HCT116 (cell line): ENCODE results near the gene ADCY2. TPM values are rescaled to one million over a fixed set of nuclear protein-coding genes. Genes with fewer than 3 reads are reported as not detected.
A peak's percentile ranks its signal among the peaks of the same experiment; 100 is the strongest.

Experiments
- ATAC-seq: fragments of 200-7000 bp; cut with Tn5 transposase; 2 replicates; pipeline ENCODE4 v1.9.1; 2020; ENCODE audit warnings: mild to moderate bottlenecking, moderate library complexity
- BruUV-seq: library from RNA; stranded (reverse); fragments of 400-500 nt; replicated peaks from 2 replicates; lab custom pipeline; 2021; lab: Mats Ljungman, UMichigan
- CTCF ChIA-PET: fragments of 300-600 bp; sonication (Branson Sonifier 250); formaldehyde crosslinking; loops from one replicate; lab custom pipeline; 2021; ENCODE audit warnings: antibody characterized with exemption; lab: Charles Lee
- POLR2A ChIA-PET: fragments of 300-600, 350-600 bp; sonication (Branson Sonifier 250); formaldehyde crosslinking; loops from one replicate; lab custom pipeline; 2021; ENCODE audit warnings: antibody characterized with exemption; lab: Charles Lee
- RAD21 ChIA-PET, 2 experiments: fragments of 300-600 bp; sonication (Branson Sonifier 250); formaldehyde crosslinking; loops; one replicate each; lab custom pipeline; 2023; ENCODE audit warnings: low total read pairs in 2 of 2; ENCODE audit not compliant: uncharacterized antibody in 2 of 2, unreplicated experiment in 2 of 2, low non-redundant PET in 1 of 2; lab: Charles Lee
- DNase-seq: peaks from one replicate; pipeline ENCODE4 v3.0.0-alpha.2; 2010; ENCODE audit warnings: low read depth, low spot score
- H2AFZ ChIP-seq: fragments of 200-600 bp; shearing (Covaris generic), sonication (generic); 2 replicates; pipeline ENCODE4 v1.6.1; 2017; ENCODE audit warnings: low read depth, mixed run types, mixed read lengths, antibody characterized with exemption, low read length; ENCODE audit not compliant: poor library complexity, severe bottlenecking
- H3K27ac ChIP-seq: 2 replicates; pipeline ENCODE4 v1.5.1; 2012; ENCODE audit warnings: low read depth, low read length
- H3K27me3 ChIP-seq: fragments of 200-600 bp; sonication (generic); 2 replicates; pipeline ENCODE4 v1.6.1; 2016; ENCODE audit warnings: mixed run types, low read length, mixed read lengths; ENCODE audit not compliant: insufficient read depth
- H3K36me3 ChIP-seq, 2 experiments: fragments of 200-500 bp in 1 of 2; fragments of 200-600 bp in 1 of 2; sonication (Bioruptor generic) in 1 of 2; sonication (generic) in 1 of 2; 2 replicates each; pipeline versions ENCODE4 v1.5.1 to v1.6.1; 2014 to 2016; ENCODE audit warnings: low read length in 2 of 2, inconsistent platforms in 1 of 2, mixed read lengths in 1 of 2, mixed run types in 1 of 2; ENCODE audit not compliant: insufficient read depth in 2 of 2, control insufficient read depth in 1 of 2
- H3K4me1 ChIP-seq, 2 experiments: fragments of 200-600 bp in 1 of 2; sonication (generic) in 1 of 2; 2 replicates each; pipeline versions ENCODE4 v1.5.1 to v1.6.1; 2012 to 2017; ENCODE audit warnings: low read length in 2 of 2, inconsistent platforms in 1 of 2, mild to moderate bottlenecking in 1 of 2, mixed read lengths in 1 of 2, mixed run types in 1 of 2, moderate library complexity in 1 of 2; ENCODE audit not compliant: insufficient read depth in 2 of 2, control insufficient read depth in 1 of 2
- H3K4me2 ChIP-seq: fragments of 200-600 bp; sonication (generic); 2 replicates; pipeline ENCODE4 v1.6.1; 2017; ENCODE audit warnings: mixed run types, low read length, mixed read lengths
- H3K4me3 ChIP-seq, 2 experiments: fragments of 200-600 bp in 1 of 2; sonication (generic) in 1 of 2; replicated peaks in 1 of 2; 2 replicates each; pipeline ENCODE4 v1.5.1; 2011 to 2016; ENCODE audit warnings: low read length in 2 of 2, control low read depth in 1 of 2, low read depth in 1 of 2, mild to moderate bottlenecking in 1 of 2, mixed read lengths in 1 of 2, mixed run types in 1 of 2
- H3K79me2 ChIP-seq: fragments of 200-600 bp; sonication (generic); 2 replicates; pipeline ENCODE4 v1.6.1; 2017; ENCODE audit warnings: mild to moderate bottlenecking, mixed run types, low read length, moderate library complexity, mixed read lengths; ENCODE audit not compliant: insufficient read depth
- H3K9ac ChIP-seq: fragments of 200-600 bp; sonication (generic); 2 replicates; pipeline ENCODE4 v1.6.1; 2016; ENCODE audit warnings: low read length, mixed read lengths
- H3K9me2 ChIP-seq: fragments of 200-600 bp; sonication (generic), shearing (Covaris generic); 2 replicates; pipeline ENCODE4 v1.6.1; 2017; ENCODE audit warnings: mixed run types, mild to moderate bottlenecking, moderate library complexity; ENCODE audit not compliant: insufficient read depth
- H3K9me3 ChIP-seq, 2 experiments: fragments of 200-500 bp in 1 of 2; fragments of 200-600 bp in 1 of 2; sonication (Bioruptor generic) in 1 of 2; sonication (generic) in 1 of 2; 2 replicates each; pipeline ENCODE4 v1.6.1; 2014 to 2017; ENCODE audit warnings: low read length in 2 of 2, mixed read lengths in 2 of 2, inconsistent platforms in 1 of 2, low read depth in 1 of 2, mild to moderate bottlenecking in 1 of 2, mixed run types in 1 of 2, moderate library complexity in 1 of 2; ENCODE audit not compliant: control insufficient read depth in 1 of 2, insufficient read depth in 1 of 2
- H4K20me1 ChIP-seq: fragments of 200-600 bp; sonication (generic), shearing (Covaris generic); 2 replicates; pipeline ENCODE4 v1.6.1; 2017; ENCODE audit warnings: mixed run types, mild to moderate bottlenecking, moderate library complexity; ENCODE audit not compliant: insufficient read depth
- CBX3 ChIP-seq: IDR thresholded peaks from 2 replicates; pipeline ENCODE4 v1.6.1; 2012; ENCODE audit warnings: low read depth
- EGR1 ChIP-seq: IDR thresholded peaks from 2 replicates; pipeline ENCODE4 v1.6.1; 2012; ENCODE audit warnings: low read depth
- ELF1 ChIP-seq: IDR thresholded peaks from 2 replicates; pipeline ENCODE4 v1.6.1; 2012; ENCODE audit warnings: low read depth, borderline replicate concordance
- EZH2 ChIP-seq: fragments of 200-600 bp; sonication (generic); IDR thresholded peaks from 2 replicates; pipeline ENCODE4 v1.6.1; 2017; ENCODE audit warnings: antibody characterized with exemption, mixed run types
- EZH2phosphoT487 ChIP-seq: fragments of 200-600 bp; IDR thresholded peaks from 2 replicates; pipeline ENCODE4 v1.6.1; 2018; ENCODE audit warnings: antibody characterized with exemption, borderline replicate concordance
- JUND ChIP-seq: IDR thresholded peaks from 2 replicates; pipeline ENCODE4 v1.6.1; 2012
- POLR2AphosphoS5 ChIP-seq: IDR thresholded peaks from 2 replicates; pipeline ENCODE4 v1.6.1; 2011; ENCODE audit warnings: mild to moderate bottlenecking, low read depth, low read length, moderate library complexity
- RAD21 ChIP-seq: IDR thresholded peaks from 2 replicates; pipeline ENCODE4 v1.6.1; 2012; ENCODE audit warnings: low read depth, mild to moderate bottlenecking
- SP1 ChIP-seq: IDR thresholded peaks from 2 replicates; pipeline ENCODE4 v1.6.1; 2012; ENCODE audit warnings: low read depth
- SRF ChIP-seq: IDR thresholded peaks from 2 replicates; pipeline ENCODE4 v1.6.1; 2012; ENCODE audit warnings: low read depth
- intact Hi-C: fragments of 100-400 bp; cut with micrococcal nuclease; formaldehyde crosslinking; loops from 2 replicates; pipeline ENCODE4 v1.10.0; 2022
- total RNA-seq: library from RNA; stranded (reverse); gene quantifications from one replicate; pipeline ENCODE4 v1.2.1, GENCODE V29; 2021; ENCODE audit not compliant: unreplicated experiment

ADCY2 gene
- total RNA-seq, 1 experiment from 2014 or later = 0.15 TPM

GRCh38 chr5:7815892-7816534 lies 420.1 kb downstream of the ADCY2 start (continued):
- TF ChIP-seq CBX3 = peak; percentile 32; the same call in 1 of the 2 replicates
- TF ChIP-seq POLR2AphosphoS5 = no peak
- TF ChIP-seq SP1 = no peak
- peak; percentile 75 for TF ChIP-seq RAD21

- Histone ChIP-seq H3K4me2 (peak overlapping the region; percentile 7; the same call in 1 of the 2 replicates), H3K27ac (no peak overlapping the region), H3K9me3 (no peaks in the 10 kb centered on the region), H3K4me3 (no peak overlapping the region)
- no TSS peak for BruUV-seq
- TF ChIP-seq EGR1 = no peak
- no peak for TF ChIP-seq EZH2
- no peak for TF ChIP-seq JUND
- no peak for TF ChIP-seq EZH2phosphoT487
- TF ChIP-seq, all 23 proteins: peak for 0
- DNase-seq (no peak), ATAC-seq (peak; percentile 35; the same call in 1 of the 2 replicates)
- Histone ChIP-seq H3K9me2 (no peaks in the 10 kb centered on the region), H2AFZ (peak overlapping the region; percentile 54), H3K4me1 (peaks cover 0 to 2% of the 10 kb centered on the region in 2 experiments; a peak in 1 of 4 replicates), H3K79me2 (no peaks in the 10 kb centered on the region), H4K20me1 (no peaks in the 10 kb centered on the region), H3K9ac (no peak overlapping the region), H3K36me3 (no peaks in the 10 kb centered on the region), H3K27me3 (peaks cover 24% of the 10 kb centered on the region)
- POLR2A ChIA-PET = no interaction called here
- CTCF ChIA-PET = interaction anchor here (1.0 to 1.9 kb wide), 2 partner anchors 9 to 30 kb away, joined by 3 to 4 read pairs; no protein-coding TSS in a partner anchor
- RAD21 ChIA-PET = interaction anchor here in 1 of 2 experiments (1.2 kb wide), 1 partner anchor 55 kb away, joined by 3 read pairs; no protein-coding TSS in a partner anchor
- intact Hi-C loops = loop anchor here (2.0 kb wide), 1 partner anchor 1052 kb away; no protein-coding TSS in a partner anchor
These were observed 420.6 kb downstream of the ADCY2 start for GRCh38 chr5:7816535-7816901.

GRCh38 chr5:7822449-7822848 lies 426.5 kb downstream of the ADCY2 start:
- H3K27ac ChIP-seq = no peak overlapping the region
- BruUV-seq = no TSS peak
- H3K9ac ChIP-seq = no peak overlapping the region
- no peak for ATAC-seq
- no peaks in the 10 kb centered on the region for H3K36me3 ChIP-seq
- H3K27me3 ChIP-seq = peaks cover 20% of the 10 kb centered on the region
- no peak for DNase-seq
- ChIA-PET POLR2A (no interaction called here), RAD21 (no interaction called here), CTCF (no interaction called here)
- H3K4me3 ChIP-seq = no peak overlapping the region
- no peaks in the 10 kb centered on the region for H3K9me2 ChIP-seq
- H4K20me1 ChIP-seq = no peaks in the 10 kb centered on the region
- intact Hi-C loops = no loop called here
- H3K4me2 ChIP-seq = no peak overlapping the region
- no peaks in the 10 kb centered on the region for H3K79me2 ChIP-seq
- no peak for TF ChIP-seq SRF
- no peak for TF ChIP-seq JUND
- TF ChIP-seq ELF1 = no peak
- H3K9me3 ChIP-seq = no peaks in the 10 kb centered on the region
- H3K4me1 ChIP-seq = no peaks in the 10 kb centered on the region
- H2AFZ ChIP-seq = no peak overlapping the region
